G401 (cell line): ENCODE data around the gene ARID1B. TPM values are rescaled to one million over a fixed set of nuclear protein-coding genes. Genes with fewer than 3 reads are reported as not detected.

Source experiments
- DNase-seq: peaks from one replicate; pipeline ENCODE4 v3.0.0-alpha.2; 2015; ENCODE audit warnings: low spot score
- in situ Hi-C: cut with HindIII; loops from 2 replicates; pipeline ENCODE4 v1.10.0; 2016; ENCODE audit warnings: low sequenced_read_pairs, mixed read lengths
- total RNA-seq: library from RNA; depleted of rRNA; stranded (reverse); fragments of >200 nt; shearing (Covaris generic); gene quantifications from 2 replicates; pipeline ENCODE4 v1.2.3, GENCODE V29; 2014

Gene ARID1B
- total RNA-seq, 1 experiment from 2014 or later: 24.3 TPM

GRCh38 chr6:156866220-156867015 is 89.2 kb downstream of the ARID1B start:
- in situ Hi-C loops: no loop called here
- DNase-seq: peak; percentile 85

DNA sequence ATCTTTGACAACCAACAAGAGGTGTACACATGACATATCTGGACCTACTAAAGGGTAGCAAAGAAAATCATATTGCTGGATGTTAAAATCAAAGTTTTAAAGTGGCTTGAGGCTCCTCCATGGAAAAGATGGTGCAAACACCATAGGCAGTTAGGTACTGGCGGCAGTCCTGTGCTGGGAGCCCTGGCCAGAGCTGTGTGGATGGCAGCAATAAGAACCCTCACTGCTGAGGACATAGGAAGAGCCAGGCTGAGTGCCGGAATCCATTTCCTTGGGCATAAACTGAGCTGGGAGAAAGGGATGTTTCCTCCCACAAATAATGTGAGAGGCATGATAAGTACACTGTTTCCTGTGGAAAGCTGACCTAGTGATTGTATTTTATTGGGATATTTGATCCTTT is 89.9 kb downstream of the ARID1B start:
- in situ Hi-C loops: no loop called here
- peak; percentile 55 for DNase-seq

- no peak for DNase-seq
- in situ Hi-C loops: no loop called here
These were observed 91.2 kb downstream of the ARID1B start for GRCh38 chr6:156868385-156868784.

- in situ Hi-C loops: no loop called here
- no peak for DNase-seq
These were observed 92.8 kb downstream of the ARID1B start for GRCh38 chr6:156869980-156870398.

DNA sequence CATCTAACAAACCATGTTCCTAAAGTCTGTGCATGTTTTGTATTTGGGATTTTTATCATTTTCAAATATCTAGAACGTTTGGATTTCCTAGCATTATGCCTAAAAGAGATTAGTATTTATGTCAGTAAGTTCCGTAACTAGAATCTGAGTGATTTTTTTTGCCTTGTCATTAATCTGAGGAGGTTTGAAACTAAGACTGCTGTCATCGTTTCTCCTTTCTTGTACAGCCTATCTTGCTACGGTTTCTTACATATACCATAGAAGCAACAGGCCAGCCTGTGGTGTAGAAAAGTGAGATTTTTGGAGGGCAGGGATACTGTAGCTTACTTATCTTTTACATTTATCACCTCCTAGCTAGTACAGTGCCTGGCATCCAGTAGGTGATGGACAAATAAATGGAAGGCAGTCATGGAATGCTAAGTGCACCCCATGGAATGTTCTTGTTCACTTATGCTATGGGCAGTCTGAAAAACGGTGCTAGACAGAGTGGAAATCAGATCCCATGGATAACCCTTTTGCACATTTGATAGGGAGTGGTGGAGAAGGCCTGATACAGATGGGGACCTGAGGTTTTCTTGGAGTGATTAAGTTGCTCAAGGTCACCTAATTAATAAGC is 93.9 kb downstream of the ARID1B start:
- in situ Hi-C loops: no loop called here
- no peak for DNase-seq

DNA sequence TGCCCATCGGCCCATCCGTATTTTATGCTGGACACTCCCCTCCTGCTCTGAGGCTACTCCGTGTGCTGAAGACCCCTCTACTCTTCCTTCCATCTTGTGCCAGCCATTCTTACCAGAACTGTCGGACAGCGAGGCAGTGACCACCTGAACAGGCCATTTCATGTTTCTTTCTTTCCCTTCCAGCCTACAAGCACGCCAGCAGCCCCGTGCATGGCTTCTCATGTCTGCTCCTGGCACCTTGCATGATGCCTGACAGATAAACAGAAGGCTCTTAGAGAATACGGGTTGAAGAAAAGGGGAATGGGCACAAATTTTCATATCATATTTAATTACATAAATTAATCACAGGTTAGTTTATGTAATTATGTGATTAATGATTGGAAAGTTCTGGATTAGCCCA is 95.7 kb downstream of the ARID1B start:
- DNase-seq: no peak
- in situ Hi-C loops: no loop called here

DNA sequence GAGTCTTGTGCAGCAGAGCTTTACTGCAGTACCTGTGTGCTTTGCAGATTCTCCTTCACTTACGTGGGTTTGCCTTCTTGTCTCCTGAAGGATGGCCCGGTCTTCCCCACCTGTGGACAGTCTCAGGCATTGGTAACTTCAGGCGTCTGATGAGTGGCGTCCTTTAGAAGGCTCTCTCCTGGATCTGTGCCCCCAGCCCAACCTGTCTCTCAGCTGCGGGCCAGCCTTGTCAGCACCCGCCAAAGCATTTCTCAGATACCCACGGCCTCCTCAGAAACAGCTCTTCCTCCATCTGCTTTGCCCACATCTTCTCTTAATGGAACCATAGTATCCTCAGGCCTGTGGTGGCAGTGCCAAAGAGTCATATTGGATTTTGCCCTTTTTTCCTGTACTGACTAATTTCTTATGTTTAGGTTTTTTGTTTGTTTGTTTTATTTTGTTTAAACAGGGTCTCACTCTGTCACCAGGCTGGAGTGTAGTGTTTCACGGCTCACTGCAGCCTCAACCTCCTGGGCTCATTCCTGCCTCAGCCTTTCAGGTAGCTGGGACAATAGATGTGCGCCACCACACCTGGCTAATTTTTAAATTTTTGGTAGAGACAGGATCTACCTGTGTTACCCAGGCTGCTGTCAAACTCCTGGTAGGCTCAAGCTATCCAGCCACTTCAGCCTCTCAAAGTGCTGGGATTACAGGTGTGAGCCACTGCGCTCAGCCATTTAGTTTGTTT is 96.6 kb downstream of the ARID1B start:
- peak; percentile 79 for DNase-seq
- in situ Hi-C loops: no loop called here

GRCh38 chr6:156875062-156875461 is 97.9 kb downstream of the ARID1B start:
- DNase-seq: no peak
- in situ Hi-C loops: no loop called here

GRCh38 chr6:156876302-156876701 is 99.1 kb downstream of the ARID1B start:
- no peak for DNase-seq
- in situ Hi-C loops: no loop called here

GRCh38 chr6:156877126-156877863 is 100.1 kb downstream of the ARID1B start:
- no peak for DNase-seq
- in situ Hi-C loops: no loop called here

DNA sequence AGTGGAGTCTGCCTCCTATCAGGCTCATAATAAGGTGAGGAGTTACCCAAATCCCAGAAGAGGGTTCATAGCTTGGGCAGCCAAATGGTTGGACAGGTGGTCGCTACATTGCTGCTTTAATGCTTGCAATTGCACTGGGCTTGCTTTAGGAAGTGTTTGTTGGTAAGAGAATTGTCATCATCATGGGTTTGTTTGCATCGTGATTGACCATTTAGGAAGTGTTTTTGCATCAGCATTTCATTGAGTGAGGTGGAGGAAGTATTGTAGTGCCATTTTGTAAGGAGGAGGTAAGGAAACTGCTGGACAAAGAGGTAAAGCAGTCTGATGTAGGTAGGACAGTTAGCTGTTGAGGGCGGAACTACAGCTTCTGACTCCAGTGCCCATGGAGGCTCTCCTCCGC is 101.5 kb downstream of the ARID1B start:
- DNase-seq: no peak
- in situ Hi-C loops: no loop called here

DNA sequence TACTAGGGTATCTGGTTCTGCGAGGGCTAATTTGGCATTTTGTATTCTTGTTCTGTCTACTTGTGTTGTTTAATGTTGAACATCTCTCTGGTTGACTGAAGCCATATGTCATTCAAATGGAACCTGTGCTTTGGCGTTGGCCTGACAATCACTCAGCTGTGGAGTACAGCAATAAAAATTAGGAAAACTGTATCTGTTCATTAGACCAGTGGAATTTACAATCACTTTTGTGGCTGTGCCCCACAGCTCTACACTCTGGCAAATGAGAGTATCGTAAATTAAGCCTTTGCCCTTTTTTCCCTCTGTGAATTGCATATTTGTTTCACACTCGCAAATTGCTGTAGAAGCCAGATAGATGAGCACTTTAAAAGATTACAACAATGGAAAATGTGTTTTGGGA is 102.0 kb downstream of the ARID1B start:
- DNase-seq: no peak
- in situ Hi-C loops: no loop called here

- no peak for DNase-seq
- in situ Hi-C loops: no loop called here
These were observed 102.4 kb downstream of the ARID1B start for GRCh38 chr6:156879591-156879990.

DNA sequence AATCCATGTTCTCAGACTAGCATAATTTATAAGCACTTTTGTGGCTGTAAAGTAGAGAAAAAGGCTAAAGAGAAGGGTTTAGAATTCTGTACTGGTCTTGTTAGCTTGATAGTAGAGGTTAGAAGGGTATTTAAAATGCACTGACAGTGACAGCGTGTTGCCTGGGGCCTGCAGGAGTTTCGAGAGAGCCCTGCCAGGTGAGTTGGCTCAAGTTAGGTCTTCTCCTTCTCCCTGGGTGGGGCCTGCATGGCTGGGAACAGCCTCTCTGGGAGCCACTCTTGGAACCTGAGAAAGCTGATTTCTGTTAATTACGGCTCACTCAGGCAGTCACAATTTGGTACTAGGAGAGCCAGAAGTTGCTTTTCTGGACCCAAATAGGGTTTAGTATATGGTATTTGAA is 103.7 kb downstream of the ARID1B start:
- in situ Hi-C loops: no loop called here
- peak; percentile 71 for DNase-seq

DNA sequence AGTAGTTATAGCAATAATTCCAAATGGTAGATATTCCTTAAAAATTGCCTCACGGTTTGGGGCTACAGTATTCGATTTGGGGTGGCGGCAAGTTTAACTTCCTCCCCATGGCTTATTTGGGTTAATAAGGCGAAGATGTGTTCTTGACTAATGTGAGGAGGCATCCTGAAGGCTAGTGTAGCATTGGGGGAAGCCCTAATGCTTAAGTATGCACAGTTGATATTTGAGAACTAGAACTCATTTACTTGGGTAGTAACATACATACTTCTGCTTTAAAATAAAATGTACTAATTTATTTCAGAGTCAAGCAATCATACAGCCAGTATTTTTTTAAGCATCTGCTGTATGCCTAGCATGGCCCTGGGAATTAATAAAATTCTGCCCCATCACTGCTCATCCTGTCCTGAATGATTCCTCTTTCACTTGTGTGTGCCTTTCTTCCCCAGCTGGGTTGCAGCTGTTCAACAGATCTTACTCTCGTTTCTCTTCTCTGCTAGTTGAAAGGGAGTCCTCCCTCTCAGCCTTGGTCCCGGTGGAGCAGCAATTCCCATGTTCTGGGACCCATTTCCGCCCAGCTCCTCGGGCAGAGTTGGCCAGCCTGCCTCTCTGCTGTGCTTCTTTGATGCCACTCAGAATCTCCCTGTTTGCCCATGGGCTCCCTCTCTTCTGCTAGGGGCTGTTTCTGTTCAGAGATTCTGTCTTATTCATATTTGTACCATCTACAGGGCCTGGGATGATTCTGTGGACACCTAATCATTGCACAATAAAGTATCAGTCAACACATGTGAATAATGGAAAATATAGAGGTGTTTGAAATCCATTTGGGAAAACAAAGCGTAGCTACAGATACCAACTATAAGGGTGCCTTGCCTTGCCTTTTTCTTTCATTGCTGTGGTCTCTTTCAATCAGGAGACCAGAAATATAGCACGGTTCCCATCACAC is 104.8 kb downstream of the ARID1B start:
- in situ Hi-C loops: no loop called here
- DNase-seq: no peak

- no peak for DNase-seq
- in situ Hi-C loops: no loop called here
These were observed 106.5 kb downstream of the ARID1B start for GRCh38 chr6:156883497-156884252.

- in situ Hi-C loops: no loop called here
- DNase-seq: peak; percentile 45
These were observed 107.1 kb downstream of the ARID1B start for GRCh38 chr6:156884306-156884705.

GRCh38 chr6:156885562-156885961 is 108.4 kb downstream of the ARID1B start:
- in situ Hi-C loops: no loop called here
- DNase-seq: no peak
